MM.1S (cell line): ENCODE measurements around the gene TNNC2.

ENCODE experiments used
- DNase-seq: peaks from one replicate; pipeline ENCODE4 v3.0.0-alpha.2; 2015
- H2AFZ ChIP-seq: fragments of 300-600 bp; sonication (generic); 2 replicates; pipeline ENCODE4 v1.6.0; 2016; ENCODE audit warnings: antibody characterized with exemption, low read length
- H3F3A ChIP-seq: fragments of 300-600 bp; sonication (generic); 2 replicates; pipeline ENCODE4 v1.6.1; 2016; ENCODE audit warnings: mild to moderate bottlenecking, antibody characterized with exemption, low read length, moderate library complexity, mixed read lengths; ENCODE audit not compliant: insufficient read depth
- H3K27ac ChIP-seq: fragments of 300-600 bp; sonication (generic); 2 replicates; pipeline ENCODE4 v1.5.1; 2016; ENCODE audit warnings: mild to moderate bottlenecking, low read length
- H3K27me3 ChIP-seq: fragments of 300-600 bp; sonication (generic); replicated peaks from 2 replicates; pipeline ENCODE4 v1.6.0; 2016; ENCODE audit warnings: low read length; ENCODE audit not compliant: insufficient read depth
- H3K36me3 ChIP-seq: fragments of 300-600 bp; sonication (generic); replicated peaks from 2 replicates; pipeline ENCODE4 v1.6.1; 2016; ENCODE audit warnings: mild to moderate bottlenecking, low read length, mixed read lengths; ENCODE audit not compliant: insufficient read depth
- H3K4me1 ChIP-seq: fragments of 300-600 bp; sonication (generic); 2 replicates; pipeline ENCODE4 v1.6.1; 2016; ENCODE audit warnings: low read length, mixed read lengths
- H3K4me2 ChIP-seq: fragments of 300-600 bp; sonication (generic); 2 replicates; pipeline ENCODE4 v1.6.0; 2016; ENCODE audit warnings: low read depth, low read length
- H3K4me3 ChIP-seq: fragments of 300-600 bp; sonication (generic); 2 replicates; pipeline ENCODE4 v1.5.1; 2016; ENCODE audit warnings: low read length, mixed read lengths
- H3K79me2 ChIP-seq: fragments of 300-600 bp; sonication (generic); 2 replicates; pipeline ENCODE4 v1.6.1; 2016; ENCODE audit warnings: mixed run types, low read length, mixed read lengths
- H3K9ac ChIP-seq: fragments of 300-600 bp; sonication (generic); 2 replicates; pipeline ENCODE4 v1.6.1; 2016; ENCODE audit warnings: low read length, mixed read lengths
- H3K9me2 ChIP-seq: fragments of 300-600 bp; sonication (generic); replicated peaks from 2 replicates; pipeline ENCODE4 v1.6.1; 2016; ENCODE audit warnings: mild to moderate bottlenecking, low read length, mixed read lengths; ENCODE audit not compliant: insufficient read depth
- H3K9me3 ChIP-seq: fragments of 300-600 bp; sonication (generic); replicated peaks from 2 replicates; pipeline ENCODE4 v1.6.1; 2016; ENCODE audit warnings: mild to moderate bottlenecking, low read length, mixed read lengths; ENCODE audit not compliant: insufficient read depth
- H4K20me1 ChIP-seq: fragments of 300-600 bp; sonication (generic); 2 replicates; pipeline ENCODE4 v1.6.1; 2016; ENCODE audit warnings: mild to moderate bottlenecking, low read length, moderate library complexity, mixed read lengths; ENCODE audit not compliant: insufficient read depth
- EZH2 ChIP-seq: fragments of 300-600 bp; sonication (generic); optimal IDR thresholded peaks from 2 replicates; pipeline ENCODE3; 2017; ENCODE audit warnings: low read depth, mild to moderate bottlenecking, antibody characterized with exemption, low read length, mixed read lengths
- EZH2phosphoT487 ChIP-seq: fragments of 300-600 bp; sonication (generic); IDR thresholded peaks from 2 replicates; pipeline ENCODE4 v1.6.1; 2018; ENCODE audit warnings: antibody characterized with exemption, low read length
- TF ChIP-seq, protein P1 (sequence below): fragments of 300-600 bp; sonication (generic); IDR thresholded peaks from 2 replicates; pipeline ENCODE4 v1.5.1; 2016; ENCODE audit warnings: antibody characterized with exemption, low read length, mixed read lengths

Gene TNNC2

DNA sequence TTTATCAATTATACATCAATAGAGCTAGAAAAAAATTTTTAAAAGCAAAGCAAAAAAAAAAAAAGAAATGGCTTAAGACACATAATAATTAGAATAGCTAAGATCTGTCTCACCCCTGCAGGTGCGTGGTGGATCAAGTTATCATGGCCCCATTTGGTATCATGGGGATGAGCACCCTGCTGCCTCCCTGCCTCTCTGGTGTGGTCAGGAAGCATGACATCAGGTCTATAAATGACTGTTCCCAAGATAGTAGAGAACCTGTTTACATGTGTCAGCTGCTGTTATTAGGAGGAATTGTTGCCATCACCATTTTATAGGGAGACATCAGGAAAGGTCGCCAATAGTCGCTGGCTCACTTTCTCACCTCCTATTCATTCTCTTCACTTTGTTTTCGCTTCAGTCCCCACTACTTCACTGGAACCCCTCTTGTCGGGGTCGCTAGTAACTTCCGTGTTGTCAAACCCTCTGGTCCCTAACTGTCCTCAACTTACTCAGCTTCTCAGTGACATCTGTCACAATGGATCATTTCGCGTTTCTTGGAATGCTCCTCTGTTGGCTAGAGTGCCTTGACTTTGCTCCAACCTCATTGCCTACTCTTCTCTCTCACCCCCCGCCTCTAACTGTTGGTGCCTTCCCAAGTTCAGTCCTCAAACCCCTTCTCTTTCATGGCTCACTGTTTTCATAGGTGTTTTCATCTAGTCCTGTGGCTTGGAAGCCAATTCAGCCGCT is 30.6 kb downstream of the TNNC2 start:
- Histone ChIP-seq H3K27me3 (no peaks in the 10 kb centered on the region), H3K4me2 (no peak overlapping the region), H3K4me1 (peaks cover 5% of the 10 kb centered on the region; the same call in 1 of the 2 replicates), H3K9ac (no peak overlapping the region), H3K79me2 (peaks cover 13% of the 10 kb centered on the region), H3K36me3 (no peaks in the 10 kb centered on the region), H3K9me2 (no peaks in the 10 kb centered on the region), H2AFZ (no peak overlapping the region), H3K4me3 (no peak overlapping the region), H4K20me1 (0 out of 2 replicates have a peak, but pooled peaks cover 4% of the 10 kb centered on the region), H3K9me3 (no peaks in the 10 kb centered on the region), H3K27ac (no peak overlapping the region), H3F3A (peaks cover 6% of the 10 kb centered on the region)
- DNase-seq = no peak
- TF ChIP-seq, protein P1, sequence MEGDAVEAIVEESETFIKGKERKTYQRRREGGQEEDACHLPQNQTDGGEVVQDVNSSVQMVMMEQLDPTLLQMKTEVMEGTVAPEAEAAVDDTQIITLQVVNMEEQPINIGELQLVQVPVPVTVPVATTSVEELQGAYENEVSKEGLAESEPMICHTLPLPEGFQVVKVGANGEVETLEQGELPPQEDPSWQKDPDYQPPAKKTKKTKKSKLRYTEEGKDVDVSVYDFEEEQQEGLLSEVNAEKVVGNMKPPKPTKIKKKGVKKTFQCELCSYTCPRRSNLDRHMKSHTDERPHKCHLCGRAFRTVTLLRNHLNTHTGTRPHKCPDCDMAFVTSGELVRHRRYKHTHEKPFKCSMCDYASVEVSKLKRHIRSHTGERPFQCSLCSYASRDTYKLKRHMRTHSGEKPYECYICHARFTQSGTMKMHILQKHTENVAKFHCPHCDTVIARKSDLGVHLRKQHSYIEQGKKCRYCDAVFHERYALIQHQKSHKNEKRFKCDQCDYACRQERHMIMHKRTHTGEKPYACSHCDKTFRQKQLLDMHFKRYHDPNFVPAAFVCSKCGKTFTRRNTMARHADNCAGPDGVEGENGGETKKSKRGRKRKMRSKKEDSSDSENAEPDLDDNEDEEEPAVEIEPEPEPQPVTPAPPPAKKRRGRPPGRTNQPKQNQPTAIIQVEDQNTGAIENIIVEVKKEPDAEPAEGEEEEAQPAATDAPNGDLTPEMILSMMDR = no peak
- TF ChIP-seq EZH2 = no peak
- TF ChIP-seq EZH2phosphoT487 = no peak

DNA sequence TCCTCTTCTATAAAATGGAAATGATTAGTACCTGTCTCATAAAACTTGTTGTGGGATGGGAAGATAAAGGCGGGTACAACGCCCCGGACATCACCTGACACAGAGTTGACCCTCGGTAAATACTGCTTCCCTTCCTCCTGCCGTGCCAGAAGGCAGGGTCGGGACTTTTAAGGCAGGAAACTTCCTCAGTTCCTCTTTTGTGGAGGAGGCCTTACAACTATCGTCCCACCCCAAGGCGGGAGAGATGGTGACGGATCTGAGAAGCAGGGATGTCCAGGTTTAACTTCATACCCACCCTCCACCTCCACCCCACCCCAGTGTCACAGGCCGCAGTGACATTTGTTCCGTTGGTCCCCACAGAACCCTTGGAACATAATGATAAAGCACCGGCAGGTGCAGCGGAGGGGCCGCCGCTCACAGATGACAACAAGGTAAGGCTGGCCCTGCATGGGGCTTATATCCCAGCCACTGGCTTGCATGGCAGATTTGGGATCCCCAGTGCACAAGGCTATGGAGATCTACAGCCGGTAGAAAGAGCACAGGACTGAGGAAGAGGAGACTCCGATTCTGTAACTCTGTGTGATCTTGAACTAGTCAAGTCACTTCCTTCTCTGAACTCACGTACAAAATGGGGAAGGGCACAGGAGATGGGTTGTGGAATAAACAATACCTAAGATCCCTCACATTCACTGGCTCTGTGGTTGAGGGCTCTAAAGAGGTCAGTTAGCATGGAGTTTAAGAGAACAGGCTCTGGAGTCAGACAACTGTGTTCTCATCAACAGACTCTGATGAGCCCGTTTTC is 34.6 kb downstream of the TNNC2 start:
- Histone ChIP-seq H3K27ac (peak overlapping the region; percentile 55; the same call in 1 of the 2 replicates), H3K9ac (peak overlapping the region; percentile 97), H3K27me3 (no peaks in the 10 kb centered on the region), H3K9me3 (no peaks in the 10 kb centered on the region), H3K4me2 (peak overlapping the region; percentile 67), H3K4me1 (peaks cover 5% of the 10 kb centered on the region; the same call in 1 of the 2 replicates), H3K36me3 (no peaks in the 10 kb centered on the region), H4K20me1 (no peaks in the 10 kb centered on the region), H3K79me2 (peaks cover 13% of the 10 kb centered on the region), H3K9me2 (no peaks in the 10 kb centered on the region), H3F3A (no peaks in the 10 kb centered on the region), H2AFZ (peak overlapping the region; percentile 99), H3K4me3 (peak overlapping the region; percentile 93)
- TF ChIP-seq EZH2phosphoT487 = no peak
- TF ChIP-seq, protein P1 = no peak
- TF ChIP-seq EZH2 = no peak
- no peak for DNase-seq

DNA sequence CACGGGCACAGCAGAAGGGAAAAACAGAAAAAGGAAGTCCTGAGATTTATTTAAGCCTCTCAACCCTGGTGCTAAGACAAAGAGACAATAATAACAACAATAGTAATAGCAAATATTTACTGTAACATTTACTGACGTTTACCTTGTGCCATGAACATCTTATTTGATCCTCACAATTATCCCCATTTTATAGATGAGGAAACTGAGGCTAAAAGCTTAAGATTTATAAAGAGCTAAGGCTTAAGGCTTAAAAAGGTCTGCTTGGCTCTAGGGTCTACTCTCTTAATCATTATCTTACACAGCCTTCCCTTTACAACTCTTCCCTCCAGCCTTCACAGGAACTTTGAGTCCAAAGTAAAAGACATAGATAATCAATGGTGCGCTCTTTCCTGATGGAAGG is 38.8 kb downstream of the TNNC2 start:
- Histone ChIP-seq H3K4me2 (no peak overlapping the region), H3K36me3 (no peaks in the 10 kb centered on the region), H4K20me1 (no peaks in the 10 kb centered on the region), H3K9ac (no peak overlapping the region), H3K27me3 (no peaks in the 10 kb centered on the region), H3K9me3 (no peaks in the 10 kb centered on the region), H3K27ac (no peak overlapping the region), H2AFZ (no peak overlapping the region), H3K79me2 (peaks cover 13% of the 10 kb centered on the region), H3K4me1 (peaks cover 5% of the 10 kb centered on the region; the same call in 1 of the 2 replicates), H3F3A (no peaks in the 10 kb centered on the region), H3K4me3 (no peak overlapping the region), H3K9me2 (no peaks in the 10 kb centered on the region)
- no peak for DNase-seq
- TF ChIP-seq, protein P1 = no peak
- TF ChIP-seq EZH2phosphoT487 = no peak
- no peak for TF ChIP-seq EZH2
